ENCODE data around the gene ADGRE1.

The ADGRE1 gene

DNA sequence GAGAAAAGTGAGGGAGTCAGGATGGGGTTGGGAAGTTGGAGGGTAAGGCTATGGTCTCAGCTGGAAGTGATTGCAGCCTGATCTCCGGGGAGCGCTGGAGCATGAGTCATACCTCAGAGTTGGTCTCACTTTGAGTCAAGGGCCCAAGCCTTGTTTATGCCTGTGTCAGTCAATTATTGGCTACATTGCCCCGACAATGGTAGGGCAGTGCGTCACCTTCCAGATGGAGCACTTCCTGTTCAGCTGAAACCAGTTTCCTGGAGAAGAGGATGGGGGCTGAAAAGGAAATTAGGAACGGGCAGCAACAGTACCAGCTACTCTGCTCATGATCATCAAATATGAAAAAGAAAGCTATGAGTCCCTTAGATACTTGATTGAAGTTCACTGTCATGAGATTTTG lies 60.4 kb downstream of the ADGRE1 start:
- no peak overlapping the region for H3K4me3 ChIP-seq (ENCODE audit: low read length)
- H3K36me3 ChIP-seq (ENCODE audit: control insufficient read depth, insufficient read depth, low read length): no peaks in the 10 kb centered on the region
- no peak overlapping the region for H3K9ac ChIP-seq (ENCODE audit: low read length)
- no peak overlapping the region for H3K56ac ChIP-seq (ENCODE audit: low read length)
- H4K8ac ChIP-seq (ENCODE audit: low read depth, low read length): no peak overlapping the region
- no peak overlapping the region for H3K4ac ChIP-seq (ENCODE audit: low read depth, low read length)
- H4K5ac ChIP-seq (ENCODE audit: low read length): no peak overlapping the region
- no peak overlapping the region for H3K18ac ChIP-seq (ENCODE audit: low read length)
- H3K4me2 ChIP-seq (ENCODE audit: low read length): no peak overlapping the region
- no peak overlapping the region for H2BK120ac ChIP-seq (ENCODE audit: low read depth, low read length)
- no peak overlapping the region for H2BK5ac ChIP-seq (ENCODE audit: low read length)
- WGBS (ENCODE audit: extremely low coverage, insufficient coverage, low lambda C conversion rate): no CpG with 5 or more reads among the region's 5 CpGs
- no peaks in the 10 kb centered on the region for H3K79me1 ChIP-seq (ENCODE audit: low read length)
- no peak overlapping the region for H3K23ac ChIP-seq (ENCODE audit: low read length)
- H3K4me1 ChIP-seq (ENCODE audit: control insufficient read depth, low read depth, low read length): no peaks in the 10 kb centered on the region
- no peak for DNase-seq
- no peak overlapping the region for H2AK5ac ChIP-seq (ENCODE audit: low read length)
- no peak overlapping the region for H3K27ac ChIP-seq (ENCODE audit: low read depth, low read length)
- no peaks in the 10 kb centered on the region for H3K79me2 ChIP-seq (ENCODE audit: control insufficient read depth, insufficient read depth, low read length)
- no peak overlapping the region for H2BK15ac ChIP-seq (replicated peaks; ENCODE audit: low read depth)
- H3K27me3 ChIP-seq (ENCODE audit: insufficient read depth, low read length, poor library complexity): no peaks in the 10 kb centered on the region

DNA sequence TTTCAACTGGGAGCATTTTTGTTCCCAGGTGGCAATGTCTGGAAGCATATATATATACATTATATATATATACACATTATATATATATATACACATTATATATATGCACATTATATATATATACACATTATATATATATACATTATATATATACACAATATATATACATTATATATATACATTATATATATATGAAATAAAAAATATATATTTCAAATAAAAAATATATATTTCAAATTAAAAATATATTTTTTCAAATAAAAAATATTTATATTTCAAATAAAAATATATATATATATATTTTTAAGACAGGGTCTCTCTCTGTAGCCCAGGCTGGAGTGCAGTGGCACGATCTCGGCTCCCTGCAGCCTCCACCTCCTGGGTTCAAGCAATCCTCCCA lies 61.5 kb downstream of the ADGRE1 start:
- no peak for DNase-seq
- no peak overlapping the region for H2BK15ac ChIP-seq (replicated peaks; ENCODE audit: low read depth)
- WGBS (ENCODE audit: extremely low coverage, insufficient coverage, low lambda C conversion rate): no CpG with 5 or more reads among the region's 2 CpGs
- H3K79me2 ChIP-seq (ENCODE audit: control insufficient read depth, insufficient read depth, low read length): no peaks in the 10 kb centered on the region
- no peak overlapping the region for H2BK120ac ChIP-seq (ENCODE audit: low read depth, low read length)
- no peak overlapping the region for H3K4ac ChIP-seq (ENCODE audit: low read depth, low read length)
- no peaks in the 10 kb centered on the region for H3K27me3 ChIP-seq (ENCODE audit: insufficient read depth, low read length, poor library complexity)
- no peaks in the 10 kb centered on the region for H3K4me1 ChIP-seq (ENCODE audit: control insufficient read depth, low read depth, low read length)
- no peak overlapping the region for H3K27ac ChIP-seq (ENCODE audit: low read depth, low read length)
- no peak overlapping the region for H3K18ac ChIP-seq (ENCODE audit: low read length)
- no peak overlapping the region for H3K4me2 ChIP-seq (ENCODE audit: low read length)
- no peak overlapping the region for H3K56ac ChIP-seq (ENCODE audit: low read length)
- no peak overlapping the region for H3K9ac ChIP-seq (ENCODE audit: low read length)
- no peak overlapping the region for H3K4me3 ChIP-seq (ENCODE audit: low read length)
- no peak overlapping the region for H4K5ac ChIP-seq (ENCODE audit: low read length)
- no peaks in the 10 kb centered on the region for H3K36me3 ChIP-seq (ENCODE audit: control insufficient read depth, insufficient read depth, low read length)
- H2BK5ac ChIP-seq (ENCODE audit: low read length): no peak overlapping the region
- no peak overlapping the region for H3K23ac ChIP-seq (ENCODE audit: low read length)
- no peaks in the 10 kb centered on the region for H3K79me1 ChIP-seq (ENCODE audit: low read length)
- no peak overlapping the region for H4K8ac ChIP-seq (ENCODE audit: low read depth, low read length)
- no peak overlapping the region for H2AK5ac ChIP-seq (ENCODE audit: low read length)

DNA sequence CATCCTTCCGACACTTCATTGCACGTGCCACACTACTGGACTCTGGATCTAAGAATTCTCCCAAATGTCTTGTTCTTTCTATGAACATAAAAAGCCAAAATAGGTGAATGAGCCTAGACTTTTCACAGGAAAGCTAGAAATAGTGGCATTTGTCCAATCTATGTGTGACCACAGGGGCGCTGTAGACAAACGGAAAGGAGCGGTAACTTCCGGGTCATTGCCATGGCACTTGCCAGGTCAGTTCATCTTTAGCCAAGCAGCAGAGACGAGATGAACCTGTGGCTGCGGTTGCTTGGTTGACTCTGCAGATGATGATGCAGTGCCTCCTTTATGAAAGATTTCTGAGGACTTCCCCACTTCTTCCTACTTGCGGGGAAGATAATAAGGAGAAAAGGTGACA lies 65.6 kb downstream of the ADGRE1 start:
- Histone ChIP-seq H3K27me3 (ENCODE audit: insufficient read depth, low read length, poor library complexity) (no peaks in the 10 kb centered on the region), H3K18ac (ENCODE audit: low read length) (no peak overlapping the region), H3K79me2 (ENCODE audit: control insufficient read depth, insufficient read depth, low read length) (no peaks in the 10 kb centered on the region), H4K8ac (ENCODE audit: low read depth, low read length) (no peak overlapping the region), H2BK15ac (replicated peaks; ENCODE audit: low read depth) (no peak overlapping the region), H3K23ac (ENCODE audit: low read length) (no peak overlapping the region), H3K79me1 (ENCODE audit: low read length) (no peaks in the 10 kb centered on the region), H2BK120ac (ENCODE audit: low read depth, low read length) (no peak overlapping the region), H2BK5ac (ENCODE audit: low read length) (no peak overlapping the region), H3K4ac (ENCODE audit: low read depth, low read length) (no peak overlapping the region), H3K4me1 (ENCODE audit: control insufficient read depth, low read depth, low read length) (no peaks in the 10 kb centered on the region), H3K56ac (ENCODE audit: low read length) (no peak overlapping the region), H3K4me2 (ENCODE audit: low read length) (no peak overlapping the region), H4K5ac (ENCODE audit: low read length) (no peak overlapping the region), H3K27ac (ENCODE audit: low read depth, low read length) (no peak overlapping the region), H3K36me3 (ENCODE audit: control insufficient read depth, insufficient read depth, low read length) (no peaks in the 10 kb centered on the region), H3K9ac (ENCODE audit: low read length) (no peak overlapping the region), H2AK5ac (ENCODE audit: low read length) (no peak overlapping the region), H3K4me3 (ENCODE audit: low read length) (no peak overlapping the region)
- no peak for DNase-seq
- WGBS (ENCODE audit: extremely low coverage, insufficient coverage, low lambda C conversion rate): no CpG with 5 or more reads among the region's 9 CpGs

DNA sequence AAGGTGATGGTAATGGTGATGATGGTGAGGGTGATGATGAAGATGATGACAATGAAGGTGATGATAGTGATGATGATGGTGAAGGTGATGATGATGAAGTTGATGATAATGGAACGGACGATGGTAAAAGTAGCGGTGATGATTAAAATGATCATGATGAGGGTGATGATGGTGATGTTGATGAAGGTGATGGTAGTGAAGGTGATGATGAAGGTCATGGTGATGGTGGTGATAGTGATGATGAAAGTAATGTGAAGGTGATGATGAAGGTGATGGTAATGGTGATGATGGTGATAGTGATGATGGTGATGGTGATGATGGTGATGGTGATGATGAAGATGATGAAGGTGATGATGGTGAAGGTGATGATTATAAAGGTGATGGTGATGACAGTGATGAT lies 67.7 kb downstream of the ADGRE1 start:
- H4K8ac ChIP-seq (ENCODE audit: low read depth, low read length): no peak overlapping the region
- H3K23ac ChIP-seq (ENCODE audit: low read length): no peak overlapping the region
- H2AK5ac ChIP-seq (ENCODE audit: low read length): no peak overlapping the region
- H2BK5ac ChIP-seq (ENCODE audit: low read length): no peak overlapping the region
- no peaks in the 10 kb centered on the region for H3K36me3 ChIP-seq (ENCODE audit: control insufficient read depth, insufficient read depth, low read length)
- H3K27ac ChIP-seq (ENCODE audit: low read depth, low read length): no peak overlapping the region
- H3K79me1 ChIP-seq (ENCODE audit: low read length): no peaks in the 10 kb centered on the region
- H2BK15ac ChIP-seq (replicated peaks; ENCODE audit: low read depth): no peak overlapping the region
- WGBS (ENCODE audit: extremely low coverage, insufficient coverage, low lambda C conversion rate): 100% methylated on average over 3 of the region's 3 CpGs
- H3K4me2 ChIP-seq (ENCODE audit: low read length): no peak overlapping the region
- DNase-seq: no peak
- no peak overlapping the region for H3K56ac ChIP-seq (ENCODE audit: low read length)
- no peak overlapping the region for H4K5ac ChIP-seq (ENCODE audit: low read length)
- no peak overlapping the region for H2BK120ac ChIP-seq (ENCODE audit: low read depth, low read length)
- no peak overlapping the region for H3K18ac ChIP-seq (ENCODE audit: low read length)
- no peaks in the 10 kb centered on the region for H3K4me1 ChIP-seq (ENCODE audit: control insufficient read depth, low read depth, low read length)
- H3K4ac ChIP-seq (ENCODE audit: low read depth, low read length): no peak overlapping the region
- H3K79me2 ChIP-seq (ENCODE audit: control insufficient read depth, insufficient read depth, low read length): no peaks in the 10 kb centered on the region
- no peak overlapping the region for H3K4me3 ChIP-seq (ENCODE audit: low read length)
- no peaks in the 10 kb centered on the region for H3K27me3 ChIP-seq (ENCODE audit: insufficient read depth, low read length, poor library complexity)
- no peak overlapping the region for H3K9ac ChIP-seq (ENCODE audit: low read length)

- Histone ChIP-seq H3K79me1 (ENCODE audit: low read length) (no peaks in the 10 kb centered on the region), H3K4me3 (ENCODE audit: low read length) (no peak overlapping the region), H3K9ac (ENCODE audit: low read length) (no peak overlapping the region), H3K27ac (ENCODE audit: low read depth, low read length) (no peak overlapping the region), H4K8ac (ENCODE audit: low read depth, low read length) (no peak overlapping the region), H4K5ac (ENCODE audit: low read length) (no peak overlapping the region), H3K27me3 (ENCODE audit: insufficient read depth, low read length, poor library complexity) (no peaks in the 10 kb centered on the region), H3K4ac (ENCODE audit: low read depth, low read length) (no peak overlapping the region), H2BK120ac (ENCODE audit: low read depth, low read length) (no peak overlapping the region), H3K23ac (ENCODE audit: low read length) (no peak overlapping the region), H2BK15ac (replicated peaks; ENCODE audit: low read depth) (no peak overlapping the region), H3K36me3 (ENCODE audit: control insufficient read depth, insufficient read depth, low read length) (no peaks in the 10 kb centered on the region), H3K4me2 (ENCODE audit: low read length) (no peak overlapping the region), H2BK5ac (ENCODE audit: low read length) (no peak overlapping the region), H2AK5ac (ENCODE audit: low read length) (no peak overlapping the region), H3K79me2 (ENCODE audit: control insufficient read depth, insufficient read depth, low read length) (no peaks in the 10 kb centered on the region), H3K4me1 (ENCODE audit: control insufficient read depth, low read depth, low read length) (no peaks in the 10 kb centered on the region), H3K56ac (ENCODE audit: low read length) (no peak overlapping the region), H3K18ac (ENCODE audit: low read length) (no peak overlapping the region)
- no peak for DNase-seq
- WGBS (ENCODE audit: extremely low coverage, insufficient coverage, low lambda C conversion rate): no CpG with 5 or more reads among the region's 1 CpG
These were observed 69.2 kb downstream of the ADGRE1 start for GRCh38 chr19:6956573-6956972.

- H2AK5ac ChIP-seq (ENCODE audit: low read length): no peak overlapping the region
- H2BK120ac ChIP-seq (ENCODE audit: low read depth, low read length): no peak overlapping the region
- H4K8ac ChIP-seq (ENCODE audit: low read depth, low read length): no peak overlapping the region
- no peak overlapping the region for H3K56ac ChIP-seq (ENCODE audit: low read length)
- H3K4me3 ChIP-seq (ENCODE audit: low read length): no peak overlapping the region
- no peaks in the 10 kb centered on the region for H3K4me1 ChIP-seq (ENCODE audit: control insufficient read depth, low read depth, low read length)
- H2BK15ac ChIP-seq (replicated peaks; ENCODE audit: low read depth): no peak overlapping the region
- H3K9ac ChIP-seq (ENCODE audit: low read length): no peak overlapping the region
- H3K4me2 ChIP-seq (ENCODE audit: low read length): no peak overlapping the region
- H3K79me1 ChIP-seq (ENCODE audit: low read length): no peaks in the 10 kb centered on the region
- H3K18ac ChIP-seq (ENCODE audit: low read length): no peak overlapping the region
- no peak for DNase-seq
- no peak overlapping the region for H3K23ac ChIP-seq (ENCODE audit: low read length)
- H2BK5ac ChIP-seq (ENCODE audit: low read length): no peak overlapping the region
- no CpG with 5 or more reads among the region's 3 CpGs for WGBS (ENCODE audit: extremely low coverage, insufficient coverage, low lambda C conversion rate)
- no peak overlapping the region for H4K5ac ChIP-seq (ENCODE audit: low read length)
- no peaks in the 10 kb centered on the region for H3K27me3 ChIP-seq (ENCODE audit: insufficient read depth, low read length, poor library complexity)
- H3K36me3 ChIP-seq (ENCODE audit: control insufficient read depth, insufficient read depth, low read length): no peaks in the 10 kb centered on the region
- H3K4ac ChIP-seq (ENCODE audit: low read depth, low read length): no peak overlapping the region
- no peaks in the 10 kb centered on the region for H3K79me2 ChIP-seq (ENCODE audit: control insufficient read depth, insufficient read depth, low read length)
- no peak overlapping the region for H3K27ac ChIP-seq (ENCODE audit: low read depth, low read length)
These were observed 71.4 kb downstream of the ADGRE1 start for GRCh38 chr19:6958791-6959190.
